ENCODE measurements around the gene HEMGN.

Gene HEMGN

GRCh38 chr9:97907046-97907445 lies 30.9 kb downstream of the HEMGN start:
- Histone ChIP-seq H3K9ac (ENCODE audit: low read length) (no peak overlapping the region), H3K36me3 (ENCODE audit: control insufficient read depth in 1 of 2, insufficient read depth in 2 of 2, low read length in 2 of 2) (peaks cover 0 to 9% of the 10 kb centered on the region in 2 experiments), H3K9me3 (ENCODE audit: insufficient read depth, low read depth, low read length) (no peaks in the 10 kb centered on the region), H4K8ac (ENCODE audit: low read depth, low read length) (no peak overlapping the region), H4K91ac (ENCODE audit: low read depth, low read length) (no peak overlapping the region), H3K4me3 (ENCODE audit: low read depth, low read length) (no peak overlapping the region), H2BK120ac (ENCODE audit: insufficient read depth, low read length, poor library complexity) (no peak overlapping the region), H2AK5ac (ENCODE audit: low read length) (no peak overlapping the region), H3K14ac (ENCODE audit: low read length) (no peak overlapping the region), H2BK12ac (ENCODE audit: low read length) (no peak overlapping the region), H3K23ac (ENCODE audit: low read length) (no peak overlapping the region), H3K4ac (ENCODE audit: low read depth, low read length) (no peak overlapping the region), H4K12ac (ENCODE audit: low read depth, low read length) (no peak overlapping the region), H3K4me1 (ENCODE audit: control insufficient read depth in 1 of 2, insufficient read depth in 2 of 2, low read length in 2 of 2) (no peaks in the 10 kb centered on the region), H3K27me3 (ENCODE audit: insufficient read depth, low read length) (no peaks in the 10 kb centered on the region), H2AFZ (ENCODE audit: insufficient read depth, low read length, poor library complexity) (no peak overlapping the region), H2BK5ac (ENCODE audit: low read depth, low read length, poor library complexity) (no peak overlapping the region), H3K27ac (ENCODE audit: low read depth, low read length) (no peak overlapping the region), H3K18ac (ENCODE audit: low read length) (no peak overlapping the region), H3K4me2 (ENCODE audit: low read length) (no peak overlapping the region), H3K79me1 (ENCODE audit: low read length) (no peaks in the 10 kb centered on the region), H3K79me2 (ENCODE audit: control insufficient read depth, insufficient read depth, low read length, poor library complexity) (no peaks in the 10 kb centered on the region)
- no CpG with 5 or more reads among the region's 3 CpGs for WGBS (ENCODE audit: extremely low coverage, insufficient coverage, insufficient read length)
- no peak for DNase-seq

- Histone ChIP-seq H4K12ac (ENCODE audit: low read depth, low read length) (no peak overlapping the region), H3K4me1 (ENCODE audit: control insufficient read depth in 1 of 2, insufficient read depth in 2 of 2, low read length in 2 of 2) (no peaks in the 10 kb centered on the region), H3K79me1 (ENCODE audit: low read length) (no peaks in the 10 kb centered on the region), H3K9ac (ENCODE audit: low read length) (no peak overlapping the region), H3K4me2 (ENCODE audit: low read length) (no peak overlapping the region), H3K9me3 (ENCODE audit: insufficient read depth, low read depth, low read length) (no peaks in the 10 kb centered on the region), H3K27ac (ENCODE audit: low read depth, low read length) (no peak overlapping the region), H2AK5ac (ENCODE audit: low read length) (no peak overlapping the region), H3K18ac (ENCODE audit: low read length) (no peak overlapping the region), H2BK12ac (ENCODE audit: low read length) (no peak overlapping the region), H3K23ac (ENCODE audit: low read length) (no peak overlapping the region), H2BK120ac (ENCODE audit: insufficient read depth, low read length, poor library complexity) (no peak overlapping the region), H3K36me3 (ENCODE audit: control insufficient read depth in 1 of 2, insufficient read depth in 2 of 2, low read length in 2 of 2) (peaks cover 0 to 9% of the 10 kb centered on the region in 2 experiments), H4K91ac (ENCODE audit: low read depth, low read length) (no peak overlapping the region), H3K4me3 (ENCODE audit: low read depth, low read length) (no peak overlapping the region), H2BK5ac (ENCODE audit: low read depth, low read length, poor library complexity) (no peak overlapping the region), H3K27me3 (ENCODE audit: insufficient read depth, low read length) (no peaks in the 10 kb centered on the region), H4K8ac (ENCODE audit: low read depth, low read length) (no peak overlapping the region), H3K14ac (ENCODE audit: low read length) (no peak overlapping the region), H3K4ac (ENCODE audit: low read depth, low read length) (no peak overlapping the region), H2AFZ (ENCODE audit: insufficient read depth, low read length, poor library complexity) (no peak overlapping the region), H3K79me2 (ENCODE audit: control insufficient read depth, insufficient read depth, low read length, poor library complexity) (no peaks in the 10 kb centered on the region)
- DNase-seq: peak in 1 of 2 donors; percentile 23
- no CpG with 5 or more reads among the region's 12 CpGs for WGBS (ENCODE audit: extremely low coverage, insufficient coverage, insufficient read length)
These were observed 31.6 kb downstream of the HEMGN start for GRCh38 chr9:97906236-97906831.

GRCh38 chr9:97905228-97905627 lies 32.7 kb downstream of the HEMGN start:
- Histone ChIP-seq H2AK5ac (ENCODE audit: low read length) (no peak overlapping the region), H3K4ac (ENCODE audit: low read depth, low read length) (no peak overlapping the region), H4K8ac (ENCODE audit: low read depth, low read length) (no peak overlapping the region), H3K4me2 (ENCODE audit: low read length) (no peak overlapping the region), H4K12ac (ENCODE audit: low read depth, low read length) (no peak overlapping the region), H3K79me2 (ENCODE audit: control insufficient read depth, insufficient read depth, low read length, poor library complexity) (no peaks in the 10 kb centered on the region), H3K36me3 (ENCODE audit: control insufficient read depth in 1 of 2, insufficient read depth in 2 of 2, low read length in 2 of 2) (peaks cover 0 to 7% of the 10 kb centered on the region in 2 experiments), H2AFZ (ENCODE audit: insufficient read depth, low read length, poor library complexity) (no peak overlapping the region), H3K27me3 (ENCODE audit: insufficient read depth, low read length) (no peaks in the 10 kb centered on the region), H3K4me3 (ENCODE audit: low read depth, low read length) (no peak overlapping the region), H3K14ac (ENCODE audit: low read length) (no peak overlapping the region), H2BK5ac (ENCODE audit: low read depth, low read length, poor library complexity) (no peak overlapping the region), H3K79me1 (ENCODE audit: low read length) (no peaks in the 10 kb centered on the region), H4K91ac (ENCODE audit: low read depth, low read length) (no peak overlapping the region), H3K4me1 (ENCODE audit: control insufficient read depth in 1 of 2, insufficient read depth in 2 of 2, low read length in 2 of 2) (no peaks in the 10 kb centered on the region), H3K9ac (ENCODE audit: low read length) (no peak overlapping the region), H2BK120ac (ENCODE audit: insufficient read depth, low read length, poor library complexity) (no peak overlapping the region), H3K23ac (ENCODE audit: low read length) (no peak overlapping the region), H3K27ac (ENCODE audit: low read depth, low read length) (no peak overlapping the region), H3K18ac (ENCODE audit: low read length) (no peak overlapping the region), H3K9me3 (ENCODE audit: insufficient read depth, low read depth, low read length) (no peaks in the 10 kb centered on the region), H2BK12ac (ENCODE audit: low read length) (no peak overlapping the region)
- DNase-seq: no peak
- WGBS (ENCODE audit: extremely low coverage, insufficient coverage, insufficient read length): no CpG with 5 or more reads among the region's 2 CpGs

- H2AFZ ChIP-seq (ENCODE audit: insufficient read depth, low read length, poor library complexity): no peak overlapping the region
- no peak overlapping the region for H2BK120ac ChIP-seq (ENCODE audit: insufficient read depth, low read length, poor library complexity)
- no peak overlapping the region for H2AK5ac ChIP-seq (ENCODE audit: low read length)
- H3K9ac ChIP-seq (ENCODE audit: low read length): no peak overlapping the region
- no CpG with 5 or more reads among the region's 9 CpGs for WGBS (ENCODE audit: extremely low coverage, insufficient coverage, insufficient read length)
- no peak overlapping the region for H2BK5ac ChIP-seq (ENCODE audit: low read depth, low read length, poor library complexity)
- no peak overlapping the region for H3K4me3 ChIP-seq (ENCODE audit: low read depth, low read length)
- H4K12ac ChIP-seq (ENCODE audit: low read depth, low read length): no peak overlapping the region
- no peaks in the 10 kb centered on the region for H3K4me1 ChIP-seq (ENCODE audit: control insufficient read depth in 1 of 2, insufficient read depth in 2 of 2, low read length in 2 of 2)
- no peak overlapping the region for H3K14ac ChIP-seq (ENCODE audit: low read length)
- H2BK12ac ChIP-seq (ENCODE audit: low read length): no peak overlapping the region
- H3K9me3 ChIP-seq (ENCODE audit: insufficient read depth, low read depth, low read length): no peaks in the 10 kb centered on the region
- H3K27me3 ChIP-seq (ENCODE audit: insufficient read depth, low read length): no peaks in the 10 kb centered on the region
- H3K4me2 ChIP-seq (ENCODE audit: low read length): no peak overlapping the region
- no peak overlapping the region for H3K27ac ChIP-seq (ENCODE audit: low read depth, low read length)
- no peaks in the 10 kb centered on the region for H3K79me1 ChIP-seq (ENCODE audit: low read length)
- no peak overlapping the region for H3K18ac ChIP-seq (ENCODE audit: low read length)
- peaks cover 0 to 3% of the 10 kb centered on the region in 2 experiments for H3K36me3 ChIP-seq (ENCODE audit: control insufficient read depth in 1 of 2, insufficient read depth in 2 of 2, low read length in 2 of 2)
- no peak for DNase-seq
- no peak overlapping the region for H3K4ac ChIP-seq (ENCODE audit: low read depth, low read length)
- H3K79me2 ChIP-seq (ENCODE audit: control insufficient read depth, insufficient read depth, low read length, poor library complexity): no peaks in the 10 kb centered on the region
- no peak overlapping the region for H4K8ac ChIP-seq (ENCODE audit: low read depth, low read length)
- no peak overlapping the region for H4K91ac ChIP-seq (ENCODE audit: low read depth, low read length)
- no peak overlapping the region for H3K23ac ChIP-seq (ENCODE audit: low read length)
These were observed 33.2 kb downstream of the HEMGN start for GRCh38 chr9:97904725-97905124.

Data from trophoblast cell (in vitro differentiated cells and primary cell).